ENCODE results near the gene GALNT16.

DNA sequence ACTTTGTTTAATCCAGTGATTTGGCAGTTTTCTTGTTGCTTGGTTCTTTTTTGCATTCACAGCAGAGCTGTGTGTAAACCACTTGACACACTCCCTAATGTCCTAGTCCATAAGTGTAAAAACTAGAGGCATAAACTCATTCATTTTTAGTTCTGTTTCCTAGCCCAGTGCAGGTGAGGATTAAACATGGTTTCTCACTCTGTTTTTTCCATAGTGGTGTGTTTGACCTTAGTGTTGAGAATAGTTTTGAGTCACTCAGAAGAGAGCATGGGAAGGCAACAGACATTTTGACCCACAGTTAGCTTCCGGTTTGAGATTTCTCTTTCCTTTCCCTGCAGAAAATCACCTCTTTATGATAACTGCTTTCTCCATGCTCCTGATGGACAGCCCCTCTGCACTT lies 24.2 kb upstream of the GALNT16 start:
- TF ChIP-seq, protein P1, sequence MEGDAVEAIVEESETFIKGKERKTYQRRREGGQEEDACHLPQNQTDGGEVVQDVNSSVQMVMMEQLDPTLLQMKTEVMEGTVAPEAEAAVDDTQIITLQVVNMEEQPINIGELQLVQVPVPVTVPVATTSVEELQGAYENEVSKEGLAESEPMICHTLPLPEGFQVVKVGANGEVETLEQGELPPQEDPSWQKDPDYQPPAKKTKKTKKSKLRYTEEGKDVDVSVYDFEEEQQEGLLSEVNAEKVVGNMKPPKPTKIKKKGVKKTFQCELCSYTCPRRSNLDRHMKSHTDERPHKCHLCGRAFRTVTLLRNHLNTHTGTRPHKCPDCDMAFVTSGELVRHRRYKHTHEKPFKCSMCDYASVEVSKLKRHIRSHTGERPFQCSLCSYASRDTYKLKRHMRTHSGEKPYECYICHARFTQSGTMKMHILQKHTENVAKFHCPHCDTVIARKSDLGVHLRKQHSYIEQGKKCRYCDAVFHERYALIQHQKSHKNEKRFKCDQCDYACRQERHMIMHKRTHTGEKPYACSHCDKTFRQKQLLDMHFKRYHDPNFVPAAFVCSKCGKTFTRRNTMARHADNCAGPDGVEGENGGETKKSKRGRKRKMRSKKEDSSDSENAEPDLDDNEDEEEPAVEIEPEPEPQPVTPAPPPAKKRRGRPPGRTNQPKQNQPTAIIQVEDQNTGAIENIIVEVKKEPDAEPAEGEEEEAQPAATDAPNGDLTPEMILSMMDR (IDR thresholded peaks at IDR 0.05): no peak
- TF ChIP-seq POLR2A (IDR thresholded peaks at IDR 0.05) (no peak), EP300 (IDR thresholded peaks at IDR 0.05) (no peak), POLR2AphosphoS5 (IDR thresholded peaks at IDR 0.05) (no peak)
